Measurements from ENCODE around the gene GLRX3.

DNA sequence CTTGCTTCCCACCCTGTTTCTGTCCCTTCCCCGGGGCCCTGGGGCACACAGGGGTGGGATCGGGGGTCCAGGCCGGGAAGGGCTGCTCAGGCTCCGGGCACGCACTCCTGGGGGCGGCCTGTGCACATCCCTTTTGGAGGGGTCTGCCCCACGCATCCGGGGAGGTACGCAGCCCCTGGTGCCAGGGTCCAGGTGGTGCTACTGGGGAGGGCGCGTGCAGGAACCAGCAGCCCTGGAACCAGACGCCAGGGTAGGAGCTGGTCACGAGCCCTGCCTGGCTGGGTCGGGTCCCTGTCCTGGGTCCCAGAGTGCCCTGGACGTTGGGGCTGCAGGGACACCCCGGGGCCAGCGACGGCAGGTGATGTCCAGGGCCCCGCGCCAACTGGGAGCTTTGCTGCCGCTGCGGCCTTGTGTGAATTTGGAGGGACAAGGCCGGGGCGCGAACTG, 53.4 kb downstream of the GLRX3 start:
- TF ChIP-seq, protein P1, sequence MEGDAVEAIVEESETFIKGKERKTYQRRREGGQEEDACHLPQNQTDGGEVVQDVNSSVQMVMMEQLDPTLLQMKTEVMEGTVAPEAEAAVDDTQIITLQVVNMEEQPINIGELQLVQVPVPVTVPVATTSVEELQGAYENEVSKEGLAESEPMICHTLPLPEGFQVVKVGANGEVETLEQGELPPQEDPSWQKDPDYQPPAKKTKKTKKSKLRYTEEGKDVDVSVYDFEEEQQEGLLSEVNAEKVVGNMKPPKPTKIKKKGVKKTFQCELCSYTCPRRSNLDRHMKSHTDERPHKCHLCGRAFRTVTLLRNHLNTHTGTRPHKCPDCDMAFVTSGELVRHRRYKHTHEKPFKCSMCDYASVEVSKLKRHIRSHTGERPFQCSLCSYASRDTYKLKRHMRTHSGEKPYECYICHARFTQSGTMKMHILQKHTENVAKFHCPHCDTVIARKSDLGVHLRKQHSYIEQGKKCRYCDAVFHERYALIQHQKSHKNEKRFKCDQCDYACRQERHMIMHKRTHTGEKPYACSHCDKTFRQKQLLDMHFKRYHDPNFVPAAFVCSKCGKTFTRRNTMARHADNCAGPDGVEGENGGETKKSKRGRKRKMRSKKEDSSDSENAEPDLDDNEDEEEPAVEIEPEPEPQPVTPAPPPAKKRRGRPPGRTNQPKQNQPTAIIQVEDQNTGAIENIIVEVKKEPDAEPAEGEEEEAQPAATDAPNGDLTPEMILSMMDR (IDR thresholded peaks at IDR 0.05), result no peak
- no peak for TF ChIP-seq CHD2 (IDR thresholded peaks at IDR 0.05; ENCODE audit: low read length, partially characterized antibody)
- no peak for TF ChIP-seq FOSL2 (IDR thresholded peaks at IDR 0.05; ENCODE audit: borderline replicate concordance, low read depth)
- no peak for TF ChIP-seq EP300 (IDR thresholded peaks at IDR 0.05; ENCODE audit: borderline replicate concordance in 1 of 2, low read depth in 1 of 2, low read length in 1 of 2)
- TF ChIP-seq EZH2phosphoT487 (IDR thresholded peaks at IDR 0.05; ENCODE audit: borderline replicate concordance, low read depth), result no peak
- TF ChIP-seq FOXJ3 (CRISPR knock-in tag; IDR thresholded peaks at IDR 0.05), result no peak
- TF ChIP-seq, protein P2, sequence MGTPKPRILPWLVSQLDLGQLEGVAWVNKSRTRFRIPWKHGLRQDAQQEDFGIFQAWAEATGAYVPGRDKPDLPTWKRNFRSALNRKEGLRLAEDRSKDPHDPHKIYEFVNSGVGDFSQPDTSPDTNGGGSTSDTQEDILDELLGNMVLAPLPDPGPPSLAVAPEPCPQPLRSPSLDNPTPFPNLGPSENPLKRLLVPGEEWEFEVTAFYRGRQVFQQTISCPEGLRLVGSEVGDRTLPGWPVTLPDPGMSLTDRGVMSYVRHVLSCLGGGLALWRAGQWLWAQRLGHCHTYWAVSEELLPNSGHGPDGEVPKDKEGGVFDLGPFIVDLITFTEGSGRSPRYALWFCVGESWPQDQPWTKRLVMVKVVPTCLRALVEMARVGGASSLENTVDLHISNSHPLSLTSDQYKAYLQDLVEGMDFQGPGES (IDR thresholded peaks at IDR 0.05; ENCODE audit: low read depth, low read length), result no peak
- TF ChIP-seq, protein P3, sequence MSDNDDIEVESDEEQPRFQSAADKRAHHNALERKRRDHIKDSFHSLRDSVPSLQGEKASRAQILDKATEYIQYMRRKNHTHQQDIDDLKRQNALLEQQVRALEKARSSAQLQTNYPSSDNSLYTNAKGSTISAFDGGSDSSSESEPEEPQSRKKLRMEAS (IDR thresholded peaks at IDR 0.05; ENCODE audit: low read depth), result no peak
- TF ChIP-seq POLR2AphosphoS5 (IDR thresholded peaks at IDR 0.05; ENCODE audit: low read depth, low read length), result no peak
- TF ChIP-seq RFX5 (IDR thresholded peaks at IDR 0.05; ENCODE audit: low read length), result no peak
